ENCODE results near the gene RAB40C.

The RAB40C gene, protein sequence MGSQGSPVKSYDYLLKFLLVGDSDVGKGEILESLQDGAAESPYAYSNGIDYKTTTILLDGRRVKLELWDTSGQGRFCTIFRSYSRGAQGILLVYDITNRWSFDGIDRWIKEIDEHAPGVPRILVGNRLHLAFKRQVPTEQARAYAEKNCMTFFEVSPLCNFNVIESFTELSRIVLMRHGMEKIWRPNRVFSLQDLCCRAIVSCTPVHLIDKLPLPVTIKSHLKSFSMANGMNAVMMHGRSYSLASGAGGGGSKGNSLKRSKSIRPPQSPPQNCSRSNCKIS

GRCh38 chr16:589658-590187, at the start of gene RAB40C:
RAB40C (plus strand) TSS chr16:590066; CDS start chr16:590292, 226 bp downstream.
- peak; percentile 98 to 100 (median 99) for DNase-seq

DNA sequence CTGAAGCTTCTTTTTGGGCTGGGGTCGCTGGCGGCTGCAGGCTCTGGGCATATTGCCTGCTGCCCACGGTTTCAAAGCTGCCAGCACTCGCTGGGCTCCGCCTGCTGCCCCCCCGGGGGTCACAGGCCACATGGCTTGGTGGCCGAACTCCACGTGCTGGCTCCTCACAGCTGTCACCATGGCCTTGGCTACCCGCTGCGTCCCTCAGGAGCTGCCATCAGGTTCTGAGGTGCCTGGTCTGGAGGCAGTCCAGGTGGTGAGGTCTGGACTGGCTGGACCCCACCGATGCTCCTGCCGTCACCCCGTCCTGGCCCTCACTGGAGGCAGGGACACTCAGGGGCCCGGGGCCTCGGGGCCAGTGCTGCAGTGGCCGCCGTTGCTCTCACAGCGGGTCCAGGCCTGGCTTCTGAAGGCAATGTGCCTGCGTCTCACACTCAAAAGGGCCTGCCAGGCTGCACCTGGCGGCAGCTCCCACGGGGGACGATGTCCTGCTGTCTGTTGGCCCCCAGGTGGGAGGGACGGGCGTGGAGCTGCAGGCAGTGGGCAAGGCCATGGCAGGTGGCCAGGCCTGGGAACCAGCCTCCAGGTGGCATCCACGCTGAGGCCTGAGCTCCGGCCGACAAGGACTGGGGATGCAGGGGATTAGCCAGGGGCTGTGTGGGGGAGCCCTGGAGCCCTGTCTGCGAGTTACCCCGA, 49.1 kb upstream of the RAB40C start:
- no peak for DNase-seq

GRCh38 chr16:543301-544164, 46.3 kb upstream of the RAB40C start:
- no peak for DNase-seq

DNA sequence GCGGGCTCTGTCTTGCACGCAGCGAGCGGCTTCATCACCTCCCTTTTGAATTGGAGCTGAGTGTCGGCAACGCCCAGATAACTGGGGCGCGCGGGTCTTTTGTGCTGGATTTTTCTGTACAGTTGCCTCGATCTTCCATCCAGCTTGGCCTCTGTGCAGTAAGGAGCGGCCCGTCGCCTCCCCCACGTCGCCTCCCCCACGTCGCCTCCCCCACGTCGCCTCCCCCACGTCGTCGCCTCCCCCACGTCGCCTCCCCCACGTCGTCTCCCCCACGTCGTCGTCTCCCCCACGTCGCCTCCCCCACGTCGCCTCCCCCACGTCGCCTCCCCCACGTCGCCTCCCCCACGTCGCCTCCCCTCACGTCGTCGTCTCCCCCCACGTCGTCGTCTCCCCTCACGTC, 45.3 kb upstream of the RAB40C start:
- no peak for DNase-seq

DNA sequence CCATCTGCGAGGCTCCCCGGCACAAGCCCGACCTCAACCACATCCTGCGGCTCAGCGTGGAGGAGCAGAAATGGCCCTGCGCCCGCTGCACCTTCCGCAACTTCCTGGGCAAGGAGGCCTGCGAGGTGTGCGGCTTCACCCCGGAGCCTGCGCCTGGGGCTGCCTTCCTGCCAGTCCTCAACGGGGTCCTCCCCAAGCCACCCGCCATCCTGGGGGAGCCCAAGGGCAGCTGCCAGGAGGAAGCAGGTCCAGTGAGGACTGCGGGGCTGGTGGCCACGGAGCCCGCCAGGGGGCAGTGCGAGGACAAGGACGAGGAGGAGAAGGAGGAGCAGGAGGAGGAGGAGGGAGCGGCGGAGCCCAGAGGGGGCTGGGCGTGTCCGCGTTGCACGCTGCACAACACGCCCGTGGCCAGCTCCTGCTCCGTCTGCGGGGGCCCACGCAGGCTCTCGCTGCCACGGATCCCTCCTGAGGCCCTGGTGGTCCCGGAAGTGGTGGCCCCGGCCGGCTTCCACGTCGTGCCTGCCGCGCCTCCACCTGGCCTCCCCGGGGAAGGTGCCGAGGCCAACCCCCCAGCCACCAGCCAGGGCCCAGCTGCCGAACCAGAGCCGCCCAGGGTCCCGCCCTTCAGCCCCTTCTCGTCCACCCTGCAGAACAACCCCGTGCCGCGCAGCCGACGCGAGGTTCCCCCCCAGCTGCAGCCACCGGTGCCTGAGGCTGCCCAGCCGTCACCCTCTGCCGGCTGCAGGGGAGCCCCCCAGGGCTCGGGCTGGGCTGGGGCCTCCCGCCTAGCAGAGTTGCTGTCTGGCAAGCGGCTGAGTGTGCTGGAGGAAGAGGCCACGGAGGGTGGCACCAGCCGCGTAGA, 42.7 kb upstream of the RAB40C start:
- DNase-seq = peak; percentile 17 to 61 (median 37)

GRCh38 chr16:548586-548985, 41.3 kb upstream of the RAB40C start:
- no peak for DNase-seq

DNA sequence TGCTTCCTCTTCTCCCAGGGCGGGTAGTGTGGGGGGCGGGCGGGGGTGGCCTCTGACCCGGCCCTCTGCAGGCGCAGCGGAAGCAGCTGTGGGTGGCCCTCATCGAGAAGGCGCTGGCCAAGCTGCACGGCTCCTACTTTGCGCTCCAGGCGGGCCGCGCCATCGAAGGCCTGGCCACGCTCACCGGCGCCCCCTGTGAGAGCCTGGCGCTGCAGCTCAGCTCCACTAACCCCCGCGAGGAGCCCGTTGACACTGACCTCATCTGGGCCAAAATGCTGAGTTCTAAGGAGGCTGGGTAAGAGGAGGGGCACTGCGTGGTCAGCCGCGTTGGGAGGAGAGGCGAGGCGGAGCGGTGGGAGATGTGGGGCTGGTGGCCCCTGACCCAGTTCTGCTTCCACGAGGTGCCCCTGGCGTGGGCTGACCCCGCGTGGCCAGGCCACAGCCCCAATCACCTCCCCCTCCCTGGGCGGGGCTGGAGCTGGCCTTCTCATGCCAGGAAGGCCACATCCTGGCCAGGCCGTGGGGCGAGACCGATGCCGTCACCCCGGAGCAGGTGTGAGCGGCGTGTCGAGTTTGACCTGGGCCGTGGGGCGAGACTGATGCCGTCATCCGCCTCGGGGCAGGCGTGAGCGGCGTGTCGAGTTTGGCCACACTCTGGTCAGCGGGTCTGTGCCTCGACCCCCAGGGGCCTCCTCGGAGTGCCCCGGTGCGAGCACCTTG, 40.2 kb upstream of the RAB40C start:
- no peak for DNase-seq

DNA sequence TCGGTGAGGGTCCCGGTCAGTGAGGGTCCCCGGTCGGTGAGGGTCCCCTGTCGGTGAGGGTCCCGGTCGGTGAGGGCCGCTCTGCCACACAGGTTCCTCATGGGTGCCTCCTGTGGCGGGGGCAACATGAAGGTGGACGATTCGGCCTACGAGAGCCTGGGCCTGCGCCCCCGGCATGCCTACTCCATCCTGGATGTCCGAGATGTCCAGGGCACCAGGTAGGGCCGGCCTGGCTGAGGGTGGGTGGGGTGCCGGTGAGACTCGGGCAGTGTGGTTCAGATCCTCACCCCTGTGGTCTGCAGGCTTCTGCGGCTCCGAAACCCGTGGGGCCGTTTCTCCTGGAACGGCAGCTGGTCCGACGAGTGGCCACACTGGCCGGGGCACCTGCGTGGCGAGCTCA, 38.7 kb upstream of the RAB40C start:
- no peak for DNase-seq

- DNase-seq = no peak
These were observed 37.7 kb upstream of the RAB40C start for GRCh38 chr16:552171-552570.

GRCh38 chr16:553601-554296, 36.1 kb upstream of the RAB40C start:
- no peak for DNase-seq

GRCh38 chr16:554297-554621, 35.6 kb upstream of the RAB40C start:
- DNase-seq = no peak

- DNase-seq = no peak
These were observed 35.1 kb upstream of the RAB40C start for GRCh38 chr16:554640-555365.

DNA sequence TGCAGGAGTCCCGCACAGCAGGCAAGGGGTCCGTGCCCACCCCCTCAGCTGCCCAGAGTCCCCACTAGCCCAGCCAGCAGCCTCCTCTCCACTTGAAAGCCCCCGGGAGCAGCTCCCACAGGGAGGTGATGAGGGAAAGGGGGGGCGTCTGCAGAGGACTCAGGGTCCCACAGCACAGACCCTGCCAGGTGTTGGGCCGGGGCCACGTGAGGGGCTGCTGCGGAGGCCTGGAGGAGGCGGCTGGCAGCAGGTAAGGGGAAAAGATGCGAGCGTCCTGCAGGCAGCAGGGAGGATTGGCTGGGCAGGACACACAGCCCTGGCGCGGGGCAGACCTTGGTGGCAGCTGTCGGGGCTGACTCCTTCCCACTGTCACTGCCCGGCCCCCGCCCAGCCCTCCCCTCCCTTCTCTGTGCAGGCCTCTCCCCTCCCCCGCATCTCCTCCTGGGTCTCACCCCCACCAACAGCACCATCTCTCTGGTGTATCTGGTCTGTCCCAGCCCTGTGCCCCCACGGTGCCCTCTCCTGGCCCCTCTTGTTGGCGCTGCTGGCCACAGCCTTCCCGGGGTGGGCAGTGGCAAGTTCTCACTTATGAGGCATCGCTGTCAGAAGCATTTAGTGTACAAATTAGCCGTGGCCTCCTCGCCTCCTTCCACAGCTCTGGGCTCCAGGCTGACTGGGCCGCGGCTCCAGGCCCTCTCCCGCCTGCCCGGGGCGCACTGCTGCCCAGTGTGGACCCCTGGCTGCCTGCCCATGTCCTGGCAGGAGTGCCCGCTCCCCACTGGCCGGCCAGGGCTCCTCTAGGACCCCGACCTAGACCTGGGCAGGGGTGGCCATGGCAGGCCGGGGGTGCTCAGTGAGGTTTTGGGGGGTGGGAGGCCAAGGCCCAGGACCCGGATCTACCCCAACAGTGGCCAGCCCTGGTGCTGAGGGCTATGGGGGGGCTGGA, 34.1 kb upstream of the RAB40C start:
- DNase-seq = no peak

DNA sequence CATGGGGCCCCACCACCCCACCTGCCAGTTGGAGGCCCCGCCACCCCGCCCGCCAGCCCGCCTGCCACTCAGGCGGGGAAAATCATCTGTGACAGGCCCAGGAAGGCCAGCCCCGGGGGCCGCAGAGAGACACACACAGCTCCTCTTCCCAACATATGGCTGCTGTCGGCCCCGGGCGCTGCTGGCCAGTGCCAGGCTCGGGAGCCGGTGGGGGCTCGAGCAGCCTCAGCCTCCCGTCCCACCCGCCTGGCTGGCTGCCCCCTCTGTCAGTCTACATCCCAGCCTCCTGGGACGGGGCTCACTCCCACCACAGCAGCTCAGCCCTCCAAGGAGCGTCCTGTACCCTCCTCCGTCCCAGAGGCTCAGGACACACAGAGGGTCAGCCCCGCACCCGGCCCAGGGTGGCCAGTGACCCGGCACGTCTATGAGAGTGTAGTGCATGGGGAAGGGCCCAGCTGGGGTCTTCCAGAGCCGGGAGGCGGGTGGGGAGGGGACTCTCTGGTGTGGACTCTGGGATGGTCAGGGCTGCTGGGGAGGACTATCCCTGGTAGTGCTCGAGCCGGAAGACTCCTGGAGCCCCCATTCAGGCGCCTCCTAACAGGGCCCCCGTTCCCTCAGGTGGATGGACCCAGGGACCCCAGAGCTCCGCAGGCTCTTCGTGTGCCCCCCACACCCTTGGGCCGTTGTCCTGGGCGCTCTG, 33.2 kb upstream of the RAB40C start:
- DNase-seq = no peak

GRCh38 chr16:557463-558297, 32.2 kb upstream of the RAB40C start:
- no peak for DNase-seq

DNA sequence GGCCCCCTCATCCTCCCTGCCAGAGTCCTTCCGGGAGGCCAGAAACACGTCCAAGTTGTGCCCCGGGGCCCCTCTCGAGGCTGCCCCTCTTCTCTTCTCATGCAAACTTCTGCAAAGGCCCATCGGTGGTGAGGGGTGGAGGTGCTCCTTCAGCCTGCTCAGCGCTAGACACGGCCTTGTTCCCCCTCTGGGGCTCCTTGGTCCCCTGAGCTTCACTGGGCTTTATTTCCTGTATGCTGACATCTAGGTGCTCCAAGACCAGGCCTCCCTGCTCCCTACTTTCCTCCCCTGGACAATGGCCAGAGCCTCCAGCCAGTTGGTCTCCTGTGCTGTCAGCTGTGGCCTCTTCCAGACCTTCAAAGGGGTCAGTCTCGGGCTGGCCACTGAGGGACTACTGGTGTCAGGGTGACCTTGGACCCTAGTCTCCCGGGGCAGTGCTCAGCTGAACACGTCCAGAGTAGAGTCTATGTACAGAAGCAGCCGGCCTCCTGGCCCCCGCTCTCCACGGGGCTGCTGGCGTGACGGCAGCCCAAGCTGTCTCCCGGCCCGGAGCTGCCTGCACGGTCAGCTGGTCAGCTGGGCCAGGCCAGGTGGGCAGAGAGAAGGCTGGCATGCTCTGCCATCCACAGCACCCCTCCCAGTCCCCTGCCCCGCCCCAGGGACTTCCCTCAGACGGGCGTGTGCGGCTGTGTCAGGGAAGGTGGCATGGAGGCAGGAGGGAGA, 31.4 kb upstream of the RAB40C start:
- DNase-seq = no peak

- DNase-seq = no peak
These were observed 30.9 kb upstream of the RAB40C start for GRCh38 chr16:559021-559380.
